Spleen (tissue), 11 donors: ENCODE measurements around the gene SELENOI. TPM values are rescaled to one million over a fixed set of nuclear protein-coding genes. Genes with fewer than 3 reads are reported as not detected.

Source experiments
- DNase-seq: peaks from one replicate; pipeline ENCODE4 v3.0.0-alpha.2; 2020
- H3K27ac ChIP-seq, 8 donors: fragments of 200-600 bp; sonication (generic) in 7 of 8; 1 replicate in 4 of 8; 2 replicates in 4 of 8; pipeline versions ENCODE4 v1.5.0 to v1.8.0; 2016 to 2021; ENCODE audit warnings: inconsistent platforms in 4 of 8, mild to moderate bottlenecking in 4 of 8, moderate library complexity in 1 of 8
- H3K27me3 ChIP-seq, 7 donors: fragments of 200-600 bp; sonication (generic) in 6 of 7; replicated peaks in 1 of 7; 1 replicate in 4 of 7; 2 replicates in 3 of 7; pipeline versions ENCODE4 v1.5.0 to v1.8.0; 2016 to 2021; ENCODE audit warnings: inconsistent platforms in 3 of 7, mild to moderate bottlenecking in 1 of 7
- H3K36me3 ChIP-seq, 6 donors: fragments of 200-600 bp; sonication (generic) in 5 of 6; 1 replicate in 4 of 6; 2 replicates in 2 of 6; pipeline versions ENCODE4 v1.5.0 to v1.8.0; 2016 to 2021; ENCODE audit warnings: inconsistent platforms in 2 of 6
- H3K4me1 ChIP-seq, 6 donors: fragments of 200-600 bp; sonication (generic) in 5 of 6; 1 replicate in 3 of 6; 2 replicates in 3 of 6; pipeline versions ENCODE4 v1.5.0 to v1.8.0; 2016 to 2021; ENCODE audit warnings: inconsistent platforms in 3 of 6
- H3K4me3 ChIP-seq, 8 donors: fragments of 200-600 bp; sonication (generic) in 7 of 8; 1 replicate in 4 of 8; 2 replicates in 4 of 8; pipeline versions ENCODE4 v1.5.0 to v1.8.0; 2016 to 2021; ENCODE audit warnings: inconsistent platforms in 4 of 8, mild to moderate bottlenecking in 4 of 8, moderate library complexity in 2 of 8
- H3K9me3 ChIP-seq, 8 donors: fragments of 200-600 bp; sonication (generic) in 7 of 8; 1 replicate in 4 of 8; 2 replicates in 4 of 8; pipeline versions ENCODE4 v1.5.0 to v1.8.0; 2016 to 2021; ENCODE audit warnings: inconsistent platforms in 4 of 8
- POLR2A ChIP-seq, 3 donors: fragments of 450-650 bp; IDR thresholded peaks; one replicate each; pipeline ENCODE4 v1.5.1; 2017; ENCODE audit warnings: antibody characterized with exemption in 3 of 3, mild to moderate bottlenecking in 1 of 3
- POLR2AphosphoS5 ChIP-seq, 3 donors: sonication (generic); formaldehyde crosslinking; IDR thresholded peaks; one replicate each; pipeline ENCODE4 v1.5.1; 2017; ENCODE audit warnings: antibody characterized with exemption in 3 of 3
- WGBS, 5 donors: extraction: QIAGEN DNeasy Blood & Tissue Kit in 3 of 5; methylation state at CpG; one replicate each; pipeline versions ENCODE4 v1.1.5 to v1.1.7; 2013 to 2018; 5-methylcytosine and 5-hydroxymethylcytosine counted together
- intact Hi-C: fragments of 100-400 bp; cut with DNase I; formaldehyde crosslinking; loops from one replicate; pipeline ENCODE4 v1.15.0; 2023; ENCODE audit warnings: low total_unique reads
- polyA plus RNA-seq, 3 donors: library from polyadenylated mRNA; stranded (reverse); fragments of 200-250 nt; gene quantifications; one replicate each; pipeline ENCODE4 v1.2.1, GENCODE V29; 2013
- total RNA-seq, 7 donors: library from RNA; depleted of rRNA in 3 of 7; stranded (reverse); fragments of >200 nt in 3 of 7; fragmentation: NEBNext Ultra II Directional in 4 of 7; extraction: Animal tissue kit (Norgen Biotek cat#: 25700) in 4 of 7; gene quantifications; one replicate each; pipeline versions ENCODE4 v1.1.0 to v1.2.1, GENCODE V29; 2016 to 2021
- TF ChIP-seq, protein P1 (sequence below), 11 experiments: fragments of 200-600 bp in 7 of 11; fragments of 450-650 bp in 4 of 11; sonication (generic) in 4 of 11; IDR thresholded peaks in 8 of 11; conservative IDR thresholded peaks in 3 of 11; 1 replicate in 7 of 11; 2 replicates in 4 of 11; pipeline versions ENCODE4 v1.4.0 to v1.8.0; 2016 to 2021; ENCODE audit warnings: antibody characterized with exemption in 11 of 11, inconsistent platforms in 4 of 11, mild to moderate bottlenecking in 1 of 11
- donor health status: healthy with polysubstance abuse.
- donor health status: DM: no; HTN: no; CAD: no; lungs with moderate emphysema.
- donor health status: DM: no; HTN: no; CAD: no.
- donor health status: Bipolar disorder and iron deficiency.
- donor health status: healthy.
- donor health status: DM: no; HTN: no; CAD: no.
- donor health status: DM: yes; HTN: yes; CAD: no.

The SELENOI gene
- total and polyA plus RNA-seq, 10 donors: 2.0 to 23.6 (median 16.4) TPM

DNA sequence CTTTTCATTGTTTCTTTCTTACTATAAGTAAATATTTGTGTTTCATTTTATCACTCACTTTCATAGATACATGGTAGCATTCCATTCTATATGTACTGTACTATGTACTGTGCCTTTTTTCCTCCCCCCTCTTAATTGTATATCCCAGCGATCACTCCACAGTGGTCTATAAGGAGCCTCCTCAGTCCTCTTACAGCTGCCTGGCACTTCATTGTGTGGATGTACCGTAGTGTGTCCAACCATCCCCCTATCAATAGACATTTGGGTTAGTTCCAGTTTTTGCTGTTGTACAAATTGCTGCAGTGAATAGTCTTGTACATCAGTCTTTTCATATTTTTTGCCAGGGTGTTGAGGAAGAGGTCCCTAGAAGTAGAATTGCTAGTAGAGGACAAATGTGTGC lies 34.3 kb downstream of the SELENOI start:
- no peak overlapping the region for H3K4me3 ChIP-seq
- H3K36me3 ChIP-seq: peaks cover 0 to 78% (median 13%) of the 10 kb centered on the region in 6 donors
- intact Hi-C loops: no loop called here
- no peak overlapping the region for H3K27ac ChIP-seq
- DNase-seq: no peak
- no peaks in the 10 kb centered on the region for H3K9me3 ChIP-seq
- 90 to 98% (median 94%) methylated on average over 2 of the region's 2 CpGs for WGBS, 5 donors
- no peaks in the 10 kb centered on the region for H3K27me3 ChIP-seq
- H3K4me1 ChIP-seq: no peaks in the 10 kb centered on the region
- TF ChIP-seq, protein P1, sequence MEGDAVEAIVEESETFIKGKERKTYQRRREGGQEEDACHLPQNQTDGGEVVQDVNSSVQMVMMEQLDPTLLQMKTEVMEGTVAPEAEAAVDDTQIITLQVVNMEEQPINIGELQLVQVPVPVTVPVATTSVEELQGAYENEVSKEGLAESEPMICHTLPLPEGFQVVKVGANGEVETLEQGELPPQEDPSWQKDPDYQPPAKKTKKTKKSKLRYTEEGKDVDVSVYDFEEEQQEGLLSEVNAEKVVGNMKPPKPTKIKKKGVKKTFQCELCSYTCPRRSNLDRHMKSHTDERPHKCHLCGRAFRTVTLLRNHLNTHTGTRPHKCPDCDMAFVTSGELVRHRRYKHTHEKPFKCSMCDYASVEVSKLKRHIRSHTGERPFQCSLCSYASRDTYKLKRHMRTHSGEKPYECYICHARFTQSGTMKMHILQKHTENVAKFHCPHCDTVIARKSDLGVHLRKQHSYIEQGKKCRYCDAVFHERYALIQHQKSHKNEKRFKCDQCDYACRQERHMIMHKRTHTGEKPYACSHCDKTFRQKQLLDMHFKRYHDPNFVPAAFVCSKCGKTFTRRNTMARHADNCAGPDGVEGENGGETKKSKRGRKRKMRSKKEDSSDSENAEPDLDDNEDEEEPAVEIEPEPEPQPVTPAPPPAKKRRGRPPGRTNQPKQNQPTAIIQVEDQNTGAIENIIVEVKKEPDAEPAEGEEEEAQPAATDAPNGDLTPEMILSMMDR (IDR thresholded peaks at IDR 0.05 in 8 of 11, conservative IDR thresholded peaks at IDR 0.05 in 3 of 11): no peak
- TF ChIP-seq POLR2A (IDR thresholded peaks at IDR 0.05): no peak

DNA sequence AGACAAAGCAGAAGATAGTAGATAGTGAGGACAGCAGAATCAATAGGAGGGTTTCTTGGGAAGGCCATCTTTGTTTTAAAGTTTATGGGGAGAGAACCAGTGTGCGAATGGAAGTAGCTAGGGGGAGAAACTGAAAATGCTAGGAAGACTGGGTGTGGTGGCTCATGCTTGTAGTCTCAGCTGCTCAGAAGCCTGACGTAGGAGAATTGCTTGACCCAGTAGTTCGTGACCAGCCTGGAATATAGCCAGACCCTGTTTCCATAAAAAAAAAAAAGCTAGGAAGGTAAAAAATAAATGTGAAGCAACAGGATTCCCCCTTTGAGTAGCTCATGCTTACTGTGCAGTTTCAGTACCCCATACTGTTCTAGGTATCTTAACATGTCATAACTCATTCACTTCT lies 36.6 kb downstream of the SELENOI start:
- WGBS, 5 donors: 81 to 90% (median 88%) methylated on average over 3 of the region's 3 CpGs
- TF ChIP-seq POLR2AphosphoS5 (IDR thresholded peaks at IDR 0.05) (no peak), POLR2A (IDR thresholded peaks at IDR 0.05) (no peak)
- TF ChIP-seq, protein P1 (IDR thresholded peaks at IDR 0.05 in 8 of 11, conservative IDR thresholded peaks at IDR 0.05 in 3 of 11): no peak
- Histone ChIP-seq H3K36me3 (peaks cover 0 to 78% (median 15%) of the 10 kb centered on the region in 6 donors), H3K27me3 (no peaks in the 10 kb centered on the region), H3K4me3 (no peak overlapping the region), H3K4me1 (no peaks in the 10 kb centered on the region), H3K27ac (no peak overlapping the region), H3K9me3 (no peaks in the 10 kb centered on the region)
- DNase-seq: no peak
- intact Hi-C loops: no loop called here

DNA sequence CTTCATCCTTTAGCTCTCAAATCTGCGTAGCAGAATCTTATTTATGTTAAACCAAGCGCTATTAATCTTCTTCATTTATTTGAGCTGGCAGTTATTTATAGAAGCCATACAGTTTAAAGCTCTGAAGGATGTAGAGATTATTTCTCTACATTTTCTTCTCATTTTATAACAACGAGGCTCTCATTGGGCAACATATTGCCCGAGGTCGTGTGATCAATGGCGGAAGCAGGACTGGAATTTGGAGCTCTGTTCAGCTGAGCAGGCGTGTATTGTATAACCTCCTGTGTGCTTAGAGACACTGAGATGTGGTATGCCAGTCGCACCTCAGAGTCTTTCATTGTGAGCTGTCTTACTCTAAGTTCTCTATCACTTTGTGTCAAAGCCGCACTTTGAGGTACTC lies 38.2 kb downstream of the SELENOI start:
- no peaks in the 10 kb centered on the region for H3K4me1 ChIP-seq
- H3K9me3 ChIP-seq: no peaks in the 10 kb centered on the region
- TF ChIP-seq POLR2AphosphoS5 (IDR thresholded peaks at IDR 0.05): no peak
- TF ChIP-seq, protein P1 (IDR thresholded peaks at IDR 0.05 in 8 of 11, conservative IDR thresholded peaks at IDR 0.05 in 3 of 11): no peak
- H3K36me3 ChIP-seq: peaks cover 0 to 78% (median 24%) of the 10 kb centered on the region in 6 donors
- WGBS, 5 donors: 88 to 95% (median 90%) methylated on average over 9 of the region's 9 CpGs
- DNase-seq: no peak
- no peak overlapping the region for H3K4me3 ChIP-seq
- no peaks in the 10 kb centered on the region for H3K27me3 ChIP-seq
- H3K27ac ChIP-seq: no peak overlapping the region
- intact Hi-C loops: no loop called here

DNA sequence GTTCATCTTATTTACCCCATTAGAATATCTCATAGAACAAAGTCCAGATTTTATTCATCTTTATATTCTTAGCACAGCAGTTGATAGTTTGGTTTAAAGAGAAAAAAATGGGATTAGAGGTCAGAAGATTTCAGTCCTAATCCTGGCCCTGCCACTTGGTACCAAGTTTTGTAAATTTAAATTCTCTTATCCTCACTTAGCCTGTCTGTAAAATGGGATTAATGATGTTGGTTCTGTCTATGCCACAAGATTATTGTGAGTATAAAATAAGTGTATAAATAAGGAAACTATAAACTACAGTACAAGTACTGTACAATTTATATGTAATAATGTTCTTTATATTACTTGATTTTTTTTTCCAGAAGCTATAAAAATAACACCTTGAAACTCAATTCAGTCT lies 38.7 kb downstream of the SELENOI start:
- Histone ChIP-seq H3K36me3 (peaks cover 0 to 81% (median 26%) of the 10 kb centered on the region in 6 donors), H3K27ac (no peak overlapping the region), H3K27me3 (no peaks in the 10 kb centered on the region), H3K9me3 (no peaks in the 10 kb centered on the region), H3K4me1 (no peaks in the 10 kb centered on the region), H3K4me3 (no peak overlapping the region)
- no peak for DNase-seq
- no peak for TF ChIP-seq POLR2A (IDR thresholded peaks at IDR 0.05)
- intact Hi-C loops: no loop called here

DNA sequence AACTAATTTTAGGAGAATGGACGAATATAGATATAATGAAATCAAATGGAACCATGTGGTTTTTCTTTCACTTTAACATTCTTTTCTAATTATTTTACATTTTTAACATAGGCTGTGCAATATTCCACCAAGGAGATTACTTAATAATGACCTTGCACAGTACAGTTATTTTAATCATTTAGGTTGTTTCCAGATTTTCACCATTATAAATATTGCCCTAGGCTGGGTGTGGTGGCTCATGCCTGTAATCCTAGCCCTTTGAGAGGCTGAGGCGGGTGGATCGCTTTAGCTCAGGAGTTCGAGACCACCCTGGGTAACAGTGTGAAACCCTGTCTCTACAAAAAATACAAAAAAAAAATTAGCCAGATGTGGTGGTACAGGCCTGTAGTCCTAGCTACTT lies 41.2 kb downstream of the SELENOI start:
- Histone ChIP-seq H3K27me3 (no peaks in the 10 kb centered on the region), H3K27ac (no peak overlapping the region), H3K4me3 (no peak overlapping the region), H3K9me3 (no peaks in the 10 kb centered on the region), H3K36me3 (peaks cover 0 to 95% (median 30%) of the 10 kb centered on the region in 6 donors), H3K4me1 (no peaks in the 10 kb centered on the region)
- TF ChIP-seq, protein P1 (IDR thresholded peaks at IDR 0.05 in 8 of 11, conservative IDR thresholded peaks at IDR 0.05 in 3 of 11): no peak
- TF ChIP-seq POLR2AphosphoS5 (IDR thresholded peaks at IDR 0.05) (no peak), POLR2A (IDR thresholded peaks at IDR 0.05) (no peak)
- WGBS, 5 donors: 96 to 99% (median 97%) methylated on average over 4 of the region's 4 CpGs
- DNase-seq: no peak
- intact Hi-C loops: no loop called here
